HEK293 (cell line): ENCODE data around the gene PRRT1B.

ENCODE experiments used
- CTCF ChIA-PET: fragments of 350-600 bp; formaldehyde crosslinking; extraction: SDS; loops from one replicate; lab custom pipeline; 2021; ENCODE audit warnings: antibody characterized with exemption; lab: Yijun Ruan, JAX
- POLR2A ChIA-PET: fragments of 300-600 bp; formaldehyde crosslinking; extraction: SDS; loops from one replicate; lab custom pipeline; 2020; ENCODE audit warnings: antibody characterized with exemption, inconsistent platforms; lab: Yijun Ruan, JAX
- H3K27ac ChIP-seq: fragments of 200-500 bp; sonication (Bioruptor generic); 2 replicates; pipeline ENCODE4 v1.5.1; 2014; ENCODE audit warnings: low read depth, low read length, control low read depth, inconsistent platforms; ENCODE audit errors: extremely low read depth
- H3K36me3 ChIP-seq, 2 experiments: fragments of 200-500 bp in 1 of 2; sonication (Bioruptor generic) in 1 of 2; 1 replicate in 1 of 2; 2 replicates in 1 of 2; pipeline ENCODE4 v1.5.1; 2014 to 2017; ENCODE audit warnings: inconsistent platforms in 2 of 2, low read length in 2 of 2; ENCODE audit not compliant: control insufficient read depth in 2 of 2, insufficient read depth in 1 of 2
- H3K4me1 ChIP-seq: fragments of 200-500 bp; sonication (Bioruptor generic); 2 replicates; pipeline ENCODE4 v1.5.1; 2014; ENCODE audit warnings: mild to moderate bottlenecking, low read length, inconsistent platforms; ENCODE audit not compliant: control insufficient read depth, insufficient read depth
- H3K4me3 ChIP-seq: 2 replicates; pipeline ENCODE4 v1.5.1; 2011; ENCODE audit warnings: low read depth, mild to moderate bottlenecking, control low read depth, low read length, moderate library complexity
- H3K9me3 ChIP-seq: fragments of 200-500 bp; sonication (Bioruptor generic); 2 replicates; pipeline ENCODE4 v1.5.1; 2014; ENCODE audit warnings: low read depth, low read length, inconsistent platforms; ENCODE audit not compliant: control insufficient read depth, insufficient read depth
- AEBP2 ChIP-seq: fragments of 450-650 bp; formaldehyde crosslinking; IDR thresholded peaks from 2 replicates; pipeline ENCODE4 v1.5.1; 2016; ENCODE audit warnings: missing biosample characterization, missing genetic modification characterization, borderline replicate concordance
- BCL11B ChIP-seq: fragments of 450-650 bp; formaldehyde crosslinking; IDR thresholded peaks from 2 replicates; pipeline ENCODE4 v1.5.1; 2016; ENCODE audit warnings: low read depth, missing biosample characterization, missing genetic modification characterization
- BCL6B ChIP-seq: fragments of 450-650 bp; formaldehyde crosslinking; IDR thresholded peaks from 2 replicates; pipeline ENCODE4 v1.5.1; 2017; ENCODE audit warnings: missing biosample characterization, missing genetic modification characterization
- GLIS1 ChIP-seq: fragments of 450-650 bp; formaldehyde crosslinking; IDR thresholded peaks from 2 replicates; pipeline ENCODE4 v1.5.1; 2016; ENCODE audit warnings: missing biosample characterization, missing genetic modification characterization
- INSM2 ChIP-seq: fragments of 450-650 bp; formaldehyde crosslinking; IDR thresholded peaks from 2 replicates; pipeline ENCODE4 v1.5.1; 2016; ENCODE audit warnings: missing biosample characterization, missing genetic modification characterization
- MZF1 ChIP-seq: fragments of 450-650 bp; formaldehyde crosslinking; IDR thresholded peaks from 2 replicates; pipeline ENCODE4 v1.5.1; 2017; ENCODE audit warnings: missing biosample characterization, missing genetic modification characterization, borderline replicate concordance
- ZBTB6 ChIP-seq: fragments of 450-650 bp; formaldehyde crosslinking; IDR thresholded peaks from 2 replicates; pipeline ENCODE4 v1.5.1; 2017; ENCODE audit warnings: missing biosample characterization, missing genetic modification characterization
- ZNF18 ChIP-seq: fragments of 450-650 bp; formaldehyde crosslinking; IDR thresholded peaks from 2 replicates; pipeline ENCODE4 v1.5.1; 2016; ENCODE audit warnings: missing biosample characterization, missing genetic modification characterization
- ZNF24 ChIP-seq: fragments of 450-650 bp; formaldehyde crosslinking; IDR thresholded peaks from 2 replicates; pipeline ENCODE4 v1.5.1; 2016; ENCODE audit warnings: missing biosample characterization, missing genetic modification characterization
- ZNF280C ChIP-seq: fragments of 450-650 bp; formaldehyde crosslinking; IDR thresholded peaks from 2 replicates; pipeline ENCODE4 v1.5.1; 2016; ENCODE audit warnings: missing biosample characterization, missing genetic modification characterization
- ZNF324 ChIP-seq: fragments of 450-650 bp; formaldehyde crosslinking; IDR thresholded peaks from 2 replicates; pipeline ENCODE4 v1.5.1; 2016; ENCODE audit warnings: missing biosample characterization, missing genetic modification characterization
- ZNF362 ChIP-seq: fragments of 450-650 bp; formaldehyde crosslinking; IDR thresholded peaks from 2 replicates; pipeline ENCODE4 v1.5.1; 2016; ENCODE audit warnings: missing biosample characterization, missing genetic modification characterization
- ZNF391 ChIP-seq: fragments of 450-650 bp; formaldehyde crosslinking; IDR thresholded peaks from 2 replicates; pipeline ENCODE4 v1.5.1; 2016; ENCODE audit warnings: low read depth, missing biosample characterization, missing genetic modification characterization, borderline replicate concordance
- ZNF394 ChIP-seq: fragments of 450-650 bp; formaldehyde crosslinking; IDR thresholded peaks from 2 replicates; pipeline ENCODE4 v1.5.1; 2016; ENCODE audit warnings: missing biosample characterization, missing genetic modification characterization, mild to moderate bottlenecking, moderate library complexity, borderline replicate concordance
- ZNF398 ChIP-seq: fragments of 450-650 bp; formaldehyde crosslinking; IDR thresholded peaks from 2 replicates; pipeline ENCODE4 v1.5.1; 2017; ENCODE audit warnings: missing biosample characterization, missing genetic modification characterization
- ZNF501 ChIP-seq: fragments of 450-650 bp; formaldehyde crosslinking; IDR thresholded peaks from 2 replicates; pipeline ENCODE4 v1.5.1; 2016; ENCODE audit warnings: missing biosample characterization, missing genetic modification characterization
- ZNF596 ChIP-seq: fragments of 450-650 bp; IDR thresholded peaks from 2 replicates; pipeline ENCODE4 v1.5.0; 2018; ENCODE audit warnings: missing biosample characterization, mild to moderate bottlenecking, missing genetic modification characterization, moderate library complexity
- ZNF610 ChIP-seq: fragments of 450-650 bp; formaldehyde crosslinking; IDR thresholded peaks from 2 replicates; pipeline ENCODE4 v1.5.1; 2016; ENCODE audit warnings: missing biosample characterization, missing genetic modification characterization, borderline replicate concordance
- ZNF768 ChIP-seq: fragments of 450-650 bp; formaldehyde crosslinking; IDR thresholded peaks from 2 replicates; pipeline ENCODE4 v1.5.1; 2018; ENCODE audit warnings: missing biosample characterization, mild to moderate bottlenecking, missing genetic modification characterization
- ZNF777 ChIP-seq: fragments of 450-650 bp; formaldehyde crosslinking; IDR thresholded peaks from 2 replicates; pipeline ENCODE4 v1.5.1; 2017; ENCODE audit warnings: missing biosample characterization, missing genetic modification characterization, borderline replicate concordance
- ZNF830 ChIP-seq: fragments of 450-650 bp; IDR thresholded peaks from 2 replicates; pipeline ENCODE4 v1.5.0; 2018; ENCODE audit warnings: missing biosample characterization, missing genetic modification characterization, low read depth, mild to moderate bottlenecking, moderate library complexity
- ZSCAN16 ChIP-seq: fragments of 450-650 bp; formaldehyde crosslinking; IDR thresholded peaks from 2 replicates; pipeline ENCODE4 v1.5.1; 2016; ENCODE audit warnings: missing biosample characterization, missing genetic modification characterization

PRRT1B gene

GRCh38 chr9:131539223-131539923, 6.0 kb upstream of the PRRT1B start (continued):
- no peak for TF ChIP-seq BCL6B (tag by site-specific recombination)
- no peak for TF ChIP-seq ZNF610 (tag by site-specific recombination)
- TF ChIP-seq BCL11B (tag by site-specific recombination): no peak
- no peak for TF ChIP-seq ZNF391 (tag by site-specific recombination)

- POLR2A ChIA-PET: no interaction called here
- Histone ChIP-seq H3K4me3 (no peak overlapping the region), H3K36me3 (no peaks in the 10 kb centered on the region), H3K27ac (no peak overlapping the region), H3K9me3 (no peaks in the 10 kb centered on the region), H3K4me1 (0 out of 2 replicates have a peak, but pooled peaks cover 3% of the 10 kb centered on the region)
- CTCF ChIA-PET: no interaction called here
- no peak for TF ChIP-seq ZNF596 (tag by site-specific recombination)
- no peak for TF ChIP-seq AEBP2 (tag by site-specific recombination)
- peak; percentile 97 for TF ChIP-seq ZNF362
- TF ChIP-seq ZNF324: no peak
- no peak for TF ChIP-seq ZNF18
- no peak for TF ChIP-seq ZBTB6 (tag by site-specific recombination)
- 0 out of 2 replicates have a peak, but pooled peaks have one; percentile 16 for TF ChIP-seq ZNF501
- no peak for TF ChIP-seq ZSCAN16 (tag by site-specific recombination)
- TF ChIP-seq MZF1: no peak
- TF ChIP-seq ZNF777 (tag by site-specific recombination): no peak
- no peak for TF ChIP-seq ZNF768
- no peak for TF ChIP-seq GLIS1 (tag by site-specific recombination)
- no peak for TF ChIP-seq ZNF394 (tag by site-specific recombination)
- TF ChIP-seq ZNF398 (tag by site-specific recombination): no peak
- no peak; the same call in 1 of the 2 replicates for TF ChIP-seq ZNF280C
- no peak for TF ChIP-seq INSM2 (tag by site-specific recombination)
- TF ChIP-seq ZNF24: no peak
- no peak for TF ChIP-seq ZNF830 (tag by site-specific recombination)
These were observed 2.2 kb upstream of the PRRT1B start for GRCh38 chr9:131543141-131543540.
